Activated CD4-positive, CD25-positive, alpha-beta regulatory T cell treated with anti-CD3 and anti-CD28 coated beads, Interleukin-2, amount 50 U/mL, for 72 hours (primary cell): ENCODE data around the gene ERBB4.

Source experiments
- DNase-seq: peaks from one replicate; pipeline ENCODE4 v3.0.0; 2021

The ERBB4 gene

DNA sequence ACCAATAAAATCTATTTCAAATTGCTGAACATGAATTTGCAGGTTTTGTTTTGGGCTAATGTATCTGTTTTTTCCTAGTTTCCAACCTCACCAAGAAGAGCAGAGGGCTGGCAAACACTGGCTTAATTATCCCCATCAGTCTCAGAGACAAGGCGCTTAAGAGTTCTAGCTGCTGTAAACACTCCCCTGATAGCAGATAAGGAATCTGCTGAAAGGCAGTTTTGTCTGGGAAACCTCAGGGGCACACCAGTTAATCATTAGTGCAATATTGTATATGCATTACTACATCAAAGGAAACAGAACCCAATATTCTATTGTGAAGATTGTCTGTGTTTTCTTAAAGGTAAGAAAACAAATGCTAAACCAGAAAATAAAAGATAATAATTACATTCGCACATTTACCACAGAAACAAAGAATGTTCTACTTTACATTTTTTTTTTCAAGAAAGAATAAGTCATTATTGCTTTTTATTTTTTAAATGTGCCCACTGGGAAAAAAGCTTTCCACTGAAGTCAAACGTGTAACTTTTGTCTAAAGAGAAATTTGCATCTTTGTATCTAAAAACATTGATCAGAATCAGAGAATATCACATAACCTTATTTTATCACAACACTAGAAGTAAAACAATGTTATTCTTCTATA, 179.1 kb downstream of the ERBB4 start:
- no peak for DNase-seq

GRCh38 chr2:212357606-212358005, 181.0 kb downstream of the ERBB4 start:
- DNase-seq: no peak

DNA sequence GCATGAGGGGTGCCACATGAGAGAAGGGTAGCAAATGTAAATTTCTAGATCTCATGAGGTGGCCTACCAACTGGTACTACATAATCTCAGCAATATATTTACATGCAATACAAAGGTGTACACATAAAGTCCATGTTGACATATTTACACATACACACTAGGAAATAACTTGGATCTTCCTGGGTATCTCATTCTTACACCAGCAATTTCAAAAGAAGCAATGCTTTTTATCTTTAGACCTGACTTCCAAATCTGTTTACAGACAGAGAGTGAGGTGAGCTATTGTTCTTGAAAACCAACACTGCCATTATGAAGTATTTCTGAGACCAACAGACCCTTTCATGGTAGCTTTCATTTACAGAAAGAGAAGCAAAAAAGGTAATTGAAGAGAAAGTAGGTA, 184.2 kb downstream of the ERBB4 start:
- DNase-seq: no peak

DNA sequence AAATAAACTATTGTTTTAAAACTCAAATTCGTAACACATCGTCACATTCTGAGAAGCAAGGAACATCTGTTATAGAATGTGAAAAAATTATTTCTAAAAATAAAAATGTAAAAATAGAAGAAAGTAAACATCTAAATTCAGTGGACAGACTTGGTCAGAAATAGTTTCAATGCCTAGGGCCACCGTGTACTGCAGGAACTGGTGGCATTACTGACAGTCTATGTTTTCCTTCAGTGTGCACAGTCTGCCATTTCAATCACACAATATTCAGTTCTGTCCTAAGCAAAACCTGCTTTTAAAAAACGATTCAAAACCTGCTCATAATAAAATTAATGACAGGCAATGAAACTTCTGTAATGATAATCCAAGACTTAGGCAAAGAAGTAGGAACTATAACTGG, 190.1 kb downstream of the ERBB4 start:
- no peak for DNase-seq

- DNase-seq: no peak
Observed at GRCh38 chr2:212346865-212347264, 191.7 kb downstream of the ERBB4 start.

DNA sequence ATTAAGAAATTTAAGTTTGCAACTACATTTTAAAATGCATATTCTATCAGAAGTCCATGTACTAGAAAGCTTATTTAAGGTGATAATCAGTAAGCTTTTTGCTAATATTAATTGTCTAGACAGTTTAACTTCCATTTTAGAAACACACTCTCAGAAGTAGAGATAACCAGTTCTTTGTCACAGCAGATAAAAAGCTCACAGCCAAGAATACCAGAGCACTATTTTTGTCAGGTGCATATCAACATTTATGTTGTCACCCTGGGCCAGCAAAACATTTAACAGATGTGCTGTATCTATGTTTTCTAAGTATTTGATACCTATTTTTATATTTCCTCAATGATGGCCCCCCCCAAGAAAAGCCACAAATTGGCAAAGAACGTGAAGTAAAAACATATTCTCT, 192.6 kb downstream of the ERBB4 start:
- no peak for DNase-seq

DNA sequence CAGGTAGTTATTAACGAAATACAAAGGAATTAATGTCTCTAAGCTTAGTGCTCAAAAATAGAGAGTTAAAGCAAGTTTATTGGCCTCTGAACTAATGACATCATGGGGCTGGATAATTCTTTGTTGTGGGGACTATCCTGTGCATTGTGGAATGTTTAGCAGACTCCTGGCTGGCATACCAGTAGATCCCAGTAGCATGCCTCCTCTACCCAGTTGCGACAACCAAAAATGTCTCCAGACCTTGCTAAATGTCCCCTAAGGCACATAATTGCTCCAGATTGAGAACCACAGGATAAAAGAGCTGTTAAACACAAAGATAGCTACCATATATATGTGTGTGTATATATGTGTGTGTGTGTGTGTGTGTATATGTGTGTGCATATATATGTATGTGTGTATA, 194.5 kb downstream of the ERBB4 start:
- DNase-seq: no peak

DNA sequence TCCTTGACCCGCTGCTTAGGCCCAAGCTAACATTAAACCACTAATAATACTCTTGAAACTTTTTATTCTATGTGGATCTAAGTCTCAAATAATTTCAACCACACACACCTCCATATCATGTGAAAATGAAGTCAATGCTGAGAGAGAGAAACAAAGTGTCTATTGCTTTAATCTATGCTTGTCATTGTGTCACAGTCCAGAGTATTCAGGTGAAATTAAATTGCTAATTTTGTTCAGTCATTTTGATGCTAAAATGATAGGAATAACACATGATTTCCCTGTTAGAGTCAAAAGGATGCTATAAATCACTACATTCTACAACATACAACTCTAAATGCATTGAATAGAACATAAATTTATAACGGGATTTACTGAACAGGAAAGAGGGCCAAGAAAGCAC, 195.4 kb downstream of the ERBB4 start:
- DNase-seq: no peak

GRCh38 chr2:212337486-212338343, 200.9 kb downstream of the ERBB4 start:
- DNase-seq: no peak

- no peak for DNase-seq
Observed at GRCh38 chr2:212337036-212337435, 201.6 kb downstream of the ERBB4 start.

GRCh38 chr2:212330263-212330662, 208.3 kb downstream of the ERBB4 start:
- DNase-seq: no peak

DNA sequence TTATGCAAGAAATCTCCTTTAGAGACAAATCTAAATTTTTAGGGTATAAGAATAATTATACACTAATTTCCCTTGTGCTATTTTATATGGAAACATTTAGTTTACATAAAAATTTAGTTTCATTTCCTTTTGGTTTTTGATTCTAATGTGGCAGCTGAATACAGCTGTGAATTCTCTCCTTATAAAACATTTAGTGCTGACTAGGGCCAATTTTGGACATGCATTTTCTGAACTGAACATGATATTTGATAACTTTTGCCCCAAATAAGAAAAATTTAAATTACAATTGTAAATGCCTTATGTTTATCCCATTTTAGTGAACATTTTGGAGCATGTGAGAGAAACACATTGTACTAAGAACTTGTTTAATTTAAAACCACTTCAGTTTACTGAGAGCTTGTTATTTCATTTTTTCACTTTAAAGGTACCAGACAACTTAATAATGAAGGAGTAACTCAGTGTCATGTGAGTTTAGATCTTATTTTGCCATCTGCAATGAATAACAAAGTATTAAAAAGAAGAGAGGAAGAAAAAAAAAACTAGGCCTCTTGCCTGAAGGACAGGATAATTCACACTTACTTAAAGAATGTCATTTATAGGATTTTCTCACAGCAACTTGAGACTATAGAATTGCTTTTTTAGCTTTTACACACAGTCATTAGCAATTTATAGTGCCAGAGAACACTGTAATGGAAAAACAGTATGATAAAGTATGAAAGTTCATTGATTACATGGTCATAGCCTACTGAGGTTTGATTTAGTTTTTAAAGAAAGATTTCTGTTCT, 209.7 kb downstream of the ERBB4 start:
- no peak for DNase-seq

- no peak for DNase-seq
Observed at GRCh38 chr2:212328136-212328535, 210.5 kb downstream of the ERBB4 start.

- DNase-seq: no peak
Observed at GRCh38 chr2:212327171-212327809, 211.3 kb downstream of the ERBB4 start.

DNA sequence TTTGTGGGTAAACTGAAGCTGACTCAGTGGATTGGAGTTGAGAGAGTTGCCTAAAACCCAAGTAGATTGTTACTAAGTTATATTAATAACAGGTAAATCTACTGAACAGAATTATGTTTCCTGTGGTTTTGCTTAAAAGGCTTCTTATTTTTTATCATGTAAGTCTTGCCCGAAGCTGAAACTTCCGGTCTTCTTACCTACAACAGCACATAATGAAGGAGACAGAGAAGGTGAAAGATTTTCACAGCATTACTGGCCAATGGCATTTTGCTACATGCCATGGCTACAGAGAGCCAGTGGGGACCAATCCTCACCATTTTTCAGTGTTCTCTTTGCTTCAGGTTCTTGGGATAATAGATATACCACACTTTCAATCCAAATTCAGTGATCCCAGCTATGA, 220.0 kb downstream of the ERBB4 start:
- DNase-seq: no peak

DNA sequence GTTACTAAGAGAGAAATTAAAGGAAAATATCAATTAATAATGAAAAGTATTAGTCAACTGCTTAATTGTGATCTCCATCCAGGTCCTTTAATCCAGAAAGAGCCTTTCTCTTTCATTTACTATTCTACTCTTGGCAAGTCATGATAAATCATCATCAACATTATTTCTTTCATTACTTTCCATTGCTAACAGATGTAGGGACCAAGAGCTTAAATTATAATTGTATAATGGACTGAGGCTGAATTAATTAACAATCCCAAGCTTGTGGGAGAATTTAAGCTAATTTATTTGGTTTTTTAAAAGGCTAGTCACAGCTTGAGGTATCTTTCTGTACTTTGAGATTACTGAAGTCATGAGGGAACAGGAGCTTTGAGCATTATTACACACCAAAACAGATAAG, 223.9 kb downstream of the ERBB4 start:
- DNase-seq: no peak

DNA sequence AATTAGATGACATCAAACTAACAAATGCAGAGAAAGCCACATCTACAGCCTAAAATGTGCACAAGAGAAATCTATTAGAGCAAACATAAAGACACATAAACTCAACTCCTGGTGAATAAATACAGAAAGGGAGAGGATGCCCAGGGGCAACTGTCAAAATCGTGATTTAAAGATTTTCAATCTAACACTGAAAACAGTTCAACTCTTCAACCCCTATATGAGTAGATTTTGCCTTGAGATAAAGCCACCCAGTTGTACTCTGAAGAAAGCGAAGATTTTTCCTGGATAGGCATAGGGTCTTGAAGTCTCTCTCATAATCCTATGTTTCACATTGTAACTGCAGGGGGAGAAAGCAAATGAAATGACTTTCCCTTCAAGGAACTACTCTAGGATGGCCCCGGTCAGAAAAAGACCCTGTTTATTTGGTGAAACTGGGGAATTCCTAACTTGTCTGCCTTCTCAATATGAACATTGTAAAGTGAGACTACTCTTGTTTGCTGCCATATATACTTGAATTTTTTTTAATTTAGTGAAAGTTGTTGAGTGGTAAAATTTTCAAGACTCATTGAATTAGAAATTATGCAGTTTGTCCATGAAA, 226.7 kb downstream of the ERBB4 start:
- DNase-seq: no peak

DNA sequence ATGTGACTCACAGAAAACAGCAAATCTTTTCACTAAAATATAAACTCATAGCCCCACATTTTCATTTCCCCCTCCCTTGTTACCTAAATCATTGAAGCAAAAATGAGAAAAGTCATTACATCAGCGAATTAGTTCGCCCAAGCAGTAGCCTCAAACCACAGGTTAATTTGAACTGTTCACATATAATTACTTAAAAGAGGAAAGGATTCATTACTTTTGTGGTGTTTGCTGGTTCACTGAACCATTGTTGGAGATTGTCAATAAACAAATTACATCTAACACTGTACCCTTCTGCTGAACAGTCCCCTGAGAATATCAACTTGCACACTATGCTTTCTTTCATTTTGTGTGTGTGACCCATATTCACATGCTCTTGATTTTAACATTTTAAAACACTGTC, 238.7 kb downstream of the ERBB4 start:
- DNase-seq: no peak

DNA sequence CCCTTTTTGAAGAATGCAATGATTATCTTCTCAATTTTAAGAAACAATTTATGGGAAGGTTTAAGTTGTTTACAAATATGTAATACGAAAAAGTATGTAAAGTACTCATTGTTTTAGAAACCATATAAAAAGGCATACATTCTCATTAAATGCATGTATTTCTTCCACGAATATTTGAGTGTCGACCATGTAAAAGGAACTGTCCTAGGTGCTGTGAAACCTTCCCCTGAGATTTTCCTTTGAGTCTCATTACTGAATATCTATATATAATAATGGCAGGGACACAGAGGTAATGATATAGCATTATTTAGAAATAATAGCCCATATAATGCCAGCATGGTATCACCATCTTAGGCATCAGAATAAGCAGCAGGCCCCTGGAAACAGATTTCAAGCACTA, 239.3 kb downstream of the ERBB4 start:
- no peak for DNase-seq

DNA sequence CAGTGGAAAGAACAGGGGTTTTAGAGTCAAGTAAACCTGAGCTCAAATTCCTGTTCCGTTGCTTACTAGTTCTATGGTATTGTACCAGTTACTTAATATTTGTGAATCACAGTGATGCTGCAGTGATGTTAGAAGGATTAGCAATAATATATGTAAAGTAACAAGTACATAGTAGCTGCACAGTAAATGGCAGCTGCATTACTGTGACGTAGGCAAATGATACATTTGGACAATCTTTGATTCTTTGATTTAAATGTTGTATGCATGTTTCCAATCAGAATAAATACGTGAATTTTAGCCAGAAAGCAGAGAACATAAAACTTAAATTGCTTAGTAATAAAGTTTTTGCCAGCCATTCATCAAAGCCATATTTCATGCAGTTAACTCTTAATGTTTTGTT, 243.0 kb downstream of the ERBB4 start:
- DNase-seq: no peak

- no peak for DNase-seq
Observed at GRCh38 chr2:212294816-212295215, 243.8 kb downstream of the ERBB4 start.

GRCh38 chr2:212289301-212289700, 249.3 kb downstream of the ERBB4 start:
- DNase-seq: no peak

GRCh38 chr2:212288308-212288707, 250.3 kb downstream of the ERBB4 start:
- no peak for DNase-seq
